Ovary (tissue), 9 donors: Measurements from ENCODE around the gene AKAIN1. TPM values are rescaled to one million over a fixed set of nuclear protein-coding genes. Genes with fewer than 3 reads are reported as not detected.

Experiments
- DNase-seq, 5 donors: peaks; one replicate each; pipeline ENCODE4 v3.0.0-alpha.2; 2019 to 2020
- H3K27ac ChIP-seq, 2 donors: fragments of 200-600 bp; one replicate each; pipeline versions ENCODE4 v1.5.1 to v1.8.0; 2019 to 2022
- H3K27me3 ChIP-seq: fragments of 200-600 bp; one replicate; pipeline ENCODE4 v1.8.0; 2022
- H3K36me3 ChIP-seq: fragments of 200-600 bp; sonication (generic); one replicate; pipeline ENCODE4 v1.5.1; 2019
- H3K4me1 ChIP-seq: one replicate; pipeline ENCODE4 v1.8.1; 2013; ENCODE audit warnings: mild to moderate bottlenecking, moderate library complexity; ENCODE audit not compliant: insufficient read depth
- H3K4me3 ChIP-seq: fragments of 200-600 bp; sonication (generic); one replicate; pipeline ENCODE4 v1.5.1; 2017
- H3K9me3 ChIP-seq, 2 donors: fragments of 200-600 bp in 1 of 2; sonication (generic) in 1 of 2; one replicate each; pipeline versions ENCODE4 v1.5.1 to v1.8.1; 2013 to 2019; ENCODE audit warnings: mild to moderate bottlenecking in 1 of 2, moderate library complexity in 1 of 2
- EP300 ChIP-seq: sonication (generic); formaldehyde crosslinking; IDR thresholded peaks from one replicate; pipeline ENCODE4 v1.6.1; 2017; ENCODE audit warnings: antibody characterized with exemption
- POLR2A ChIP-seq: fragments of 450-650 bp; IDR thresholded peaks from one replicate; pipeline ENCODE4 v1.6.1; 2017; ENCODE audit warnings: antibody characterized with exemption, mild to moderate bottlenecking, moderate library complexity
- WGBS, 3 donors: extraction: QIAGEN DNeasy Blood & Tissue Kit in 1 of 3; methylation state at CpG; one replicate each; pipeline versions ENCODE4 v1.1.5 to v1.1.7; 2013 to 2017; 5-methylcytosine and 5-hydroxymethylcytosine counted together
- intact Hi-C, 4 donors: fragments of 100-400 bp; cut with DNase I; formaldehyde crosslinking; loops; one replicate each; pipeline versions ENCODE4 v1.11.0 to v1.15.1; 2022 to 2023
- polyA plus RNA-seq, 2 donors: library from polyadenylated mRNA; stranded (reverse); fragments of 200-250 nt in 1 of 2; fragments of 350-450 nt in 1 of 2; fragmentation: Illumina TruSeq in 1 of 2; extraction: RNeasy Lipid Tissue Mini Kit (QIAGEN cat#74804) in 1 of 2; gene quantifications; one replicate each; pipeline ENCODE4 v1.2.3, GENCODE V29; 2013 to 2014
- total RNA-seq, 7 donors: library from RNA; depleted of rRNA in 2 of 7; stranded (reverse); fragments of >200 nt in 2 of 7; fragmentation: NEBNext Ultra II Directional in 3 of 7; extraction: Animal tissue kit (Norgen Biotek cat#: 25700) in 3 of 7; gene quantifications; one replicate each; pipeline versions ENCODE4 v1.1.0 to v1.2.4, GENCODE V29; 2016 to 2023
- TF ChIP-seq, protein P1 (sequence below), 3 donors: fragments of 450-650 bp in 2 of 3; fragments of 200-600 bp in 1 of 3; IDR thresholded peaks; one replicate each; pipeline versions ENCODE4 v1.5.1 to v1.8.0; 2016 to 2022; ENCODE audit warnings: antibody characterized with exemption in 3 of 3, mild to moderate bottlenecking in 1 of 3
- donor health status: DM: no; HTN: no; CAD: no; lungs with moderate emphysema.
- donor health status: DM: no; HTN: no; CAD: no.
- donor health status: Bipolar disorder and iron deficiency.
- donor health status: DM: yes; HTN: yes; CAD: no.
- donor health status: DM: no; HTN: no; CAD: no.
- donor health status: DM: yes; HTN: yes; CAD: no.

The AKAIN1 gene
- total and polyA plus RNA-seq, 9 donors: not detected

DNA sequence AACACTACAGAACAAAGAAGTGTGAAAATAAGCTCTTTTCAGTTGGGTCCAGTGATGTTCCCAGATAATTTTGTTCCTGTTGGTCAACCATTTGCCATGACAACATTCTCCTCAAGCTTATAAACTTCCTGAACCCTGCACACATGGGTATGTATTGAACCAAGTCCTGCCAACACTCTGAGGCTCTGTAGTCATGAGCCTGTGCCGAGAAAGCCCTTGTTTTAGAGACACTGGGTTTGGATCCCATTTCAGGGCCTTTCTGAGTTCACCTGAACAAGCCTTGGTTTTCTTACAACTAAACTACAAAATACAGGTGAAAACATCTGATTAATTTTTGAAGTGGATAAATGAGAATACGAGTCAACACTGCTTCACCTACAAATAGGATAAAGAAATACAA, 38.5 kb downstream of the AKAIN1 start:
- Histone ChIP-seq H3K36me3 (no peaks in the 10 kb centered on the region), H3K27me3 (no peaks in the 10 kb centered on the region), H3K9me3 (no peaks in the 10 kb centered on the region), H3K4me1 (no peaks in the 10 kb centered on the region), H3K4me3 (no peak overlapping the region), H3K27ac (no peak overlapping the region)
- WGBS, 3 donors: 43 to 46% (median 44%) methylated on average over 2 of the region's 2 CpGs
- no peak for TF ChIP-seq EP300
- TF ChIP-seq, protein P1, sequence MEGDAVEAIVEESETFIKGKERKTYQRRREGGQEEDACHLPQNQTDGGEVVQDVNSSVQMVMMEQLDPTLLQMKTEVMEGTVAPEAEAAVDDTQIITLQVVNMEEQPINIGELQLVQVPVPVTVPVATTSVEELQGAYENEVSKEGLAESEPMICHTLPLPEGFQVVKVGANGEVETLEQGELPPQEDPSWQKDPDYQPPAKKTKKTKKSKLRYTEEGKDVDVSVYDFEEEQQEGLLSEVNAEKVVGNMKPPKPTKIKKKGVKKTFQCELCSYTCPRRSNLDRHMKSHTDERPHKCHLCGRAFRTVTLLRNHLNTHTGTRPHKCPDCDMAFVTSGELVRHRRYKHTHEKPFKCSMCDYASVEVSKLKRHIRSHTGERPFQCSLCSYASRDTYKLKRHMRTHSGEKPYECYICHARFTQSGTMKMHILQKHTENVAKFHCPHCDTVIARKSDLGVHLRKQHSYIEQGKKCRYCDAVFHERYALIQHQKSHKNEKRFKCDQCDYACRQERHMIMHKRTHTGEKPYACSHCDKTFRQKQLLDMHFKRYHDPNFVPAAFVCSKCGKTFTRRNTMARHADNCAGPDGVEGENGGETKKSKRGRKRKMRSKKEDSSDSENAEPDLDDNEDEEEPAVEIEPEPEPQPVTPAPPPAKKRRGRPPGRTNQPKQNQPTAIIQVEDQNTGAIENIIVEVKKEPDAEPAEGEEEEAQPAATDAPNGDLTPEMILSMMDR (IDR thresholded peaks at IDR 0.05): no peak
- no peak for DNase-seq
- intact Hi-C loops: no loop called here

DNA sequence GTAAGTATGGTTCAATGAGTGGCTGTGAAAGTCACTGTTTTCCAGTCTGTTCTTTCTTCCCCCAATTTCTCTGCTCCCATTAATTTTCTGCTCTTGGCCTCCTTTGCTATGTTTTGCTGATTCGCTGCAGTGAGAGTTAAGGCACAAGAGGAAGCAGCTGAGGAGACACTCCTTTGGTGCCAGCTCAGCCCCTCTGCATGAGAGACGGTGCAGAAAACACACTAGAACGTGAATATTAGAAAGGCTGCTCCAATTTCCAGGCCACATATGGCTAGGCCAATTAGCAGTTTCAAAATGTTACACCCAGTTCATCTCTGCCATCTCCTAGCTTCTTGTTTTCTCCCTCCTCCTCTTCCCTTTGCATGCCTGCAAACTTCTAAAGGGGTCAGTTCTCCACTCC, 38.9 kb downstream of the AKAIN1 start:
- no peak overlapping the region for H3K27ac ChIP-seq
- TF ChIP-seq EP300: no peak
- TF ChIP-seq POLR2A: no peak
- no peaks in the 10 kb centered on the region for H3K4me1 ChIP-seq
- H3K4me3 ChIP-seq: no peak overlapping the region
- no peaks in the 10 kb centered on the region for H3K36me3 ChIP-seq
- no peak for DNase-seq
- intact Hi-C loops: no loop called here
- no peaks in the 10 kb centered on the region for H3K9me3 ChIP-seq
- H3K27me3 ChIP-seq: no peaks in the 10 kb centered on the region
- 14 to 21% (median 17%) methylated on average over 3 of the region's 3 CpGs for WGBS, 3 donors

DNA sequence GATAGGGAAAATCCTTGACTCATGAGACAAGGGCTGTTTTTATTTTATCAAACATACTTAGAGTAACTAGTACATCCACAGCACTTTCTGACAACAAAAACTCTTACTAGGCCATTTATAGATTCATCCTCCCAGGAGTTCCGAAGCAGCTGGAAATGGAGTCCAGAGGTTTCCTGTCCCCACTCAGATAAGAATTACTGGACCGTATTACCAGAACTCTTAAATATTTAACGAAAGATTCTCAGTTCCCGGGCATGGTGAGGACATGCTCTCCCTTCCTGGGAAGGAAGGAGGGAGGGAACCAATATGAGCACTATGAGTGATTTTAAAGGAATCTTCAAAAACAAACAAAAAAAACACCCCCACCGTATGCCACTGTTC, 41.2 kb downstream of the AKAIN1 start:
- H3K27me3 ChIP-seq: no peaks in the 10 kb centered on the region
- no peak for TF ChIP-seq EP300
- TF ChIP-seq, protein P1 (IDR thresholded peaks at IDR 0.05): no peak
- TF ChIP-seq POLR2A: no peak
- no peaks in the 10 kb centered on the region for H3K9me3 ChIP-seq
- DNase-seq: no peak
- no peaks in the 10 kb centered on the region for H3K36me3 ChIP-seq
- H3K4me1 ChIP-seq: no peaks in the 10 kb centered on the region
- H3K27ac ChIP-seq: no peak overlapping the region
- intact Hi-C loops: no loop called here
- WGBS, 3 donors: 55 to 63% (median 60%) methylated on average over 5 of the region's 5 CpGs
- H3K4me3 ChIP-seq: no peak overlapping the region

DNA sequence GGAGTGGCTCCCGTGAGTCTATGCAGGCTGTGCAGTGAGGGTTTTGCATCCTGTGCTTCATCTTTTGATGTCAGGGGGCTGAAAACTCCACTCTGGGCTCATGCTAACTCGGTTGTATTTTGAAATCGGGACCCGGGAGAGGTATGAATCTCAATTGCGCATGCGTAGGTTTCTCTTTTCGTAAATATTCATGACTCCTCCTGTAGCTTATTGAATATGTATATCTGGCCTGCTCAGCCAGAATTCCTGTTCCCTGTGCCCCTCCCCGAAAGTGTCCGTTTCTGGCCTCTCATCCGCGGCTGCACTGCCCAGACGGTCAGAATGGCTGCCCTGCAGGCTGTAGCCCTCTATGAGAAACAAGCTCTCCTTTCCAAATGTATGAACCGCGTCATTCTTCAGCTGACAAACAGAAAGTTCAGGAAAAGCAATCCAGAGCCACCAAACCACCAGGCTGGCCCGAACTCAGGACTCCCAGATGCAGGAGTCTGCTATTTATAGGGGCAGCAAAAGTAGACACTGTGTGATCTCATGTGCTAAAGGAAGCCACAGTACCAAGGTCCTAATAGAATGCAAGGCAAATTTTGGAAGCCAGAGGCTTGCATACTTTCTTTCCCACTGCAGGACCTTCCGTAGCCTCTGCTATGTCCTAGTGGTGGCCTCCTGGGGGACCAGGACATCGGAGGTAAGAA, 41.7 kb downstream of the AKAIN1 start:
- 74 to 83% (median 79%) methylated on average over 17 of the region's 17 CpGs for WGBS, 3 donors
- TF ChIP-seq POLR2A: no peak
- Histone ChIP-seq H3K27me3 (no peaks in the 10 kb centered on the region), H3K4me3 (no peak overlapping the region), H3K36me3 (no peaks in the 10 kb centered on the region), H3K4me1 (no peaks in the 10 kb centered on the region), H3K9me3 (no peaks in the 10 kb centered on the region), H3K27ac (no peak overlapping the region)
- DNase-seq: no peak
- intact Hi-C loops: no loop called here

DNA sequence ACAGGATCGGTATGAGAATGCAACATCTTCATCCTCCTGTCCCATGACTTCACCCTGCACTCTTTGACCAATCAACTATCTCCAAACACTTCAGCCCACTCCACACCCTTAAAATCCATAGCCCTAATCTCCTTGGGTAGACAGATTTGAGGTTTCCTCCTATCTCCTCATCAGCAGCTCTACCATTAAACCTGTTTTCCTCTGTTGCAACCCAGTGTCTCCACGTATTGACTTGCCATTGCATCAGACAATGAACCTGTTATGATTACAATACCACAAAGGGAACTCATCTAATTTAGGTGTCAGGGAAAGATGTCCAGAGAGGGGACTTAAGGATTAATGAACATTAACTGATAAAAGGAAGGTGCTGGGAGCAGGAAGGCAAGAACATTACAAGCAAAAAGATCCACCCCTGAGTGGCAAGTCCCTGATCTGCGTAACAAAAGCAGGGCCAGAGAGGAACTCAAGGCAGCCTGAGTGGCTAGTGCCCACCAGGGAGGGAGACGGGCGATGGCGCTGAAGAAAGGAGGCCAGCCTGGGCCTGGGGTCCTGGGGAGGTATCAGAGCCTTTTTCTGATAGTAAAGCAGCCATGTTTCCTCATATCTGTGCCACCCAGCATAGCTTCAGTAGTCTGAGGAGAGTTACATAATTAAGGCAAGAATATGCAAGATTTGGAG, 44.6 kb downstream of the AKAIN1 start:
- 74 to 80% (median 79%) methylated on average over 6 of the region's 6 CpGs for WGBS, 3 donors
- H3K4me1 ChIP-seq: no peaks in the 10 kb centered on the region
- intact Hi-C loops: no loop called here

More for the DNA sequence above, 44.6 kb downstream of the AKAIN1 start:
- Histone ChIP-seq H3K36me3 (no peaks in the 10 kb centered on the region), H3K27me3 (no peaks in the 10 kb centered on the region), H3K4me3 (no peak overlapping the region), H3K9me3 (no peaks in the 10 kb centered on the region), H3K27ac (no peak overlapping the region)
- TF ChIP-seq, protein P1 (IDR thresholded peaks at IDR 0.05): no peak
- TF ChIP-seq POLR2A (no peak), EP300 (no peak)
- DNase-seq: no peak
